GM10847 (cell line): Measurements from ENCODE around the gene KPNA3.

ENCODE experiments used
- POLR2A ChIP-seq: IDR thresholded peaks from 2 replicates; pipeline ENCODE4 v1.6.1; 2011; ENCODE audit not compliant: insufficient read length; ENCODE audit errors: extremely low read depth

The KPNA3 gene

DNA sequence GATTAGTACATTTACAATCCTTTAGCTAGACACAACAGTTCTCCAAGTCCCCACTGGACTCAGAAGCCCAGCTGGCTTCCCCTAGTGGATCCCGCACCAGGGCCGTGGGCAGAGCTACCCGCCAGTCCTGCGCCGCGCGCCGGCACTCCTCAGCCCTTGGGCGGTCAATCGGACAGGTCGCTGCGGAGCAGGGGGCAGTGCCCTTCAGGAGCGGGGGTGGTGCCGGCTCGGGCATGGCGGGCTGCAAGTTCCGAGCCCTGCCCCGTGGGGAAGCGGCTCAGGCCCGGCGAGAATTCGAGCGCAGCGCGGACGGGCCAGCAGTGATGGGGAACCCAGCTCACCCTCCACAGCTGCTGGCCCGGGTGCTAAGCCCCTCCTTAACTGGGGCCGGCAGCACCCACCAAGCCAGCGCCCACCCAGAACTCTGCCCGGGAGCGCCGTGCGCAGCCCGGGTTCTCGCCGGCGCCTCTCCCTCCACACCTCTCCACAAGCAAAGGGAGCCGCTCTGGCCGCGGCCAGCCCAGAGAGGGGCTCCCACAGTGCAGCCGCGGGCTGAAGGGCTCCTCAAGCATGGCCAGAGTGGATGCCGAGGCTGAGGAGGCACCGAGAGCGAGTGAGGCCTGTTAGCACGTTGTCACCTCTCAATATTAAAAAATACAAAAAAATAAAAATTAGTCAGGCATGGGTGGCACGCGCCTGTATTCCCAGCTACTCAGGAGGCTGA is 114.1 kb downstream of the KPNA3 start:
- no peak for TF ChIP-seq POLR2A

GRCh38 chr13:49676581-49677298 is 115.7 kb downstream of the KPNA3 start:
- no peak for TF ChIP-seq POLR2A

DNA sequence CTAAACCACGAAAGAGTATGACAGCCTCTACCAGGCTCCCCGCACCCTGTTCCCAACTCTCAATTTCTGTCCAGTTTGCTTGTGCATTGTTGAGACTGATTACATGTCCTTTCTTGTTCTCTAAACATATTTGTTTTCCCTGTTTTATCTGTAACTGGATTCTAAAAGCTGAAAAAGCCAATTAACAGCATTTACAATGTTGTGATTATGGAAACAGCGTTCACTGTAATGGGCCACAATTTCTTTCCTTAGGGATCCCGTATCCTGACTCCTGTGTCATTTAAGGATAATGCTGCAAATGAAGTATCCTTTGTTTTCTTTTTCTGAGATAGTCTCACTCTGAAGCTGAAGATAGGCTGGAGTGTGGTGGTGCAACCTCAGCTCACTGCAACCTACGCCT is 121.7 kb downstream of the KPNA3 start:
- no peak for TF ChIP-seq POLR2A

DNA sequence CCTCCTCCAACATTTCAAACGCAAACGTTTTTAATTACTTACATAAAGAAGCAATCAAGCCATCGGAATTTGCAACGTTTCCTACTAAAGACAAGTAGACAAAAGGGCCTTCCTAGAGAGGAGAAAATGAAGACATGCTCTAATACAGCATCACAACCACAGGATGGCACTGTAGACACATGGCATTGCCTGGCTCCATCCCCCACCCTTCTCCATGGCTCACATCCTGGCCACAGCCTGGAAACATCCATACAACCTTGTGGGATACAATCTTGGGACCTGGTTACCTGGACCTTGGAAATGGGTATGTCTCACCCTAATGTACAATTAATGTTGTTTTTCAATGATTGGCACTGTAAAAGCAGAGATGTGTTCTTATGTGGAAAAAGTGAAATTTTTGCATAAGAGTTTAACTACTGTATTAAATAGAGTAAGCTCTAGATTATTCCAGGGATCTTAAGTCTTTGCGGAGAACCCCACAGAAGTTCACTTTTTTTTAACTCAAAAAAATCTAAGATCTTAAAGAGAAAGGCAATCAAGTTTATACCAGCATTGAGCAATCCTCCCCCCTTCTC is 122.7 kb downstream of the KPNA3 start:
- no peak for TF ChIP-seq POLR2A

DNA sequence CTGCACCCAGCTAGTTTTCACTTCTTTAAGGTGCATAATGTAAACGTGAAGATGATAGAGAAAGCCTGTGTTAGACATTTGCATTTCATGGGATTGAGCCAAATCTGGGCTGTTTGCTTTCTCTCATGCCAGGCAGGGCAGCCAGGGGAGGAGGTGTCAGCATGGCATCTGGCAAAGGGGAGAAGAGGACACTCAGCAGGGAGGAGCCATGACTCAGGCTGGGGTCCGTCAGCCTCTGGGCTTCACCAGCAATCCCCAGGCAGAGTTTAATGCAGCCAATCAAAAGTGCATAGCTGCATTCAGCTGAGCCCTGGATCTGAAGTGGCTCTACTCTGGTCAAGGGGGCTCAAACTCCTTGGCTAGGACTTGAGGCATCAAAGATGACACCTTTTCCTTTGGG is 124.7 kb downstream of the KPNA3 start:
- no peak for TF ChIP-seq POLR2A

DNA sequence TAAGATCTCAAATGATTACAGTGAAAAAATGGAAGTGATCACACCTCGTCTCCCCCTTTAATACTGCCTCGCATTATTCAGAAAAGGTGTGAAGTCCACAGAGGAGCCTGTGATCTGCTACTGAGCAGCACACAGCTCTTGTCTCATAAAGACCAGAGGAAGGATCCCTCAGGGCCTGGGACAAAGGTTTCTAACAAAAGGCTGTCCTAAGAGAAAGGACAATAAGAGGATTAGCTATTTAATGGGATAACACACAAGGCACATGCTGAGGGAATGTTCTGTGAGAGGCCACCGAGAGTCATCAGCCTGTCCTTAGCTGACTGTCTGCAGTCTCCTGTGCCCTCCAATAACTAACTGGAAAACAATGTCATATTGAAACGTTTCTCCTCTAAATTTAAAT is 127.9 kb downstream of the KPNA3 start:
- no peak for TF ChIP-seq POLR2A

DNA sequence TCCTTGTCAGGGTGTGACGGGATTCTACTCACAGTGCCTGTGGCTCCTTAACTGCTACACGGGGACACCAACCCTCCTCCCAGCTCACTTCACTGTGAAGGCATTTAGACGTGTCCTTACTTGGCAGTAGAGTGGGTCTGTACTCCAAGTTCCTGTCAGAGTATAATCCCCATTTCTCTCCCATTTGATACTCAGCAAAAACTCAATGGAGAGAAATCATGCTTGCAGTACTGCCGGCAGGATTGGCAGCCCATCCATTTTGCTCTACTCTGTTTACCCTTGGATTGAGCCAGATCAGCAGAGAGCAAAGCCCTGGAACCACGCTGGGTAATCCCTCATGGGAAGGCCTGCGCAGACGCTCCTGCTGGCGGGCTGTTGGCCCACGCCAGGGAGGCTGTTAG is 135.2 kb downstream of the KPNA3 start:
- TF ChIP-seq POLR2A = no peak

DNA sequence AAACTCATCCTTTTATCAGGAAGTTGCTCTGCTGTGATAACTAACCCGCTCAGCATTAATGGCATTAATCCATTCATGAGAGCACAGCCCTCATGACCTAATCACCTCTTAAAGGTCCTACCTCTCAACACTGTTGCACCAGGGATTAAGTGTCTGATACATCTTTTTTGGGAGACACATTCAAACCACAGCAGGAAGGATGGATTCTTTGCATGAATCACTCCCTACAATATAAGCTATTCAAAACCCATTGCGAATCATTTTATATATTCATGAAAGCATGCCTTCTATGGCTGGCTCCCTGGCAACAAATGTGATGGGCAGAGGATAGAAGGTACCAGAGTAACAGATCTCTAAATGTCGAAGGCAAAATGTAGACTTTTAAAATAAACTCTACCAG is 136.6 kb downstream of the KPNA3 start:
- TF ChIP-seq POLR2A = no peak

- no peak for TF ChIP-seq POLR2A
Observed at GRCh38 chr13:49654011-49654410, 138.5 kb downstream of the KPNA3 start.

GRCh38 chr13:49653478-49653877 is 139.0 kb downstream of the KPNA3 start:
- TF ChIP-seq POLR2A = no peak

GRCh38 chr13:49652355-49653305 is 139.9 kb downstream of the KPNA3 start:
- no peak for TF ChIP-seq POLR2A

DNA sequence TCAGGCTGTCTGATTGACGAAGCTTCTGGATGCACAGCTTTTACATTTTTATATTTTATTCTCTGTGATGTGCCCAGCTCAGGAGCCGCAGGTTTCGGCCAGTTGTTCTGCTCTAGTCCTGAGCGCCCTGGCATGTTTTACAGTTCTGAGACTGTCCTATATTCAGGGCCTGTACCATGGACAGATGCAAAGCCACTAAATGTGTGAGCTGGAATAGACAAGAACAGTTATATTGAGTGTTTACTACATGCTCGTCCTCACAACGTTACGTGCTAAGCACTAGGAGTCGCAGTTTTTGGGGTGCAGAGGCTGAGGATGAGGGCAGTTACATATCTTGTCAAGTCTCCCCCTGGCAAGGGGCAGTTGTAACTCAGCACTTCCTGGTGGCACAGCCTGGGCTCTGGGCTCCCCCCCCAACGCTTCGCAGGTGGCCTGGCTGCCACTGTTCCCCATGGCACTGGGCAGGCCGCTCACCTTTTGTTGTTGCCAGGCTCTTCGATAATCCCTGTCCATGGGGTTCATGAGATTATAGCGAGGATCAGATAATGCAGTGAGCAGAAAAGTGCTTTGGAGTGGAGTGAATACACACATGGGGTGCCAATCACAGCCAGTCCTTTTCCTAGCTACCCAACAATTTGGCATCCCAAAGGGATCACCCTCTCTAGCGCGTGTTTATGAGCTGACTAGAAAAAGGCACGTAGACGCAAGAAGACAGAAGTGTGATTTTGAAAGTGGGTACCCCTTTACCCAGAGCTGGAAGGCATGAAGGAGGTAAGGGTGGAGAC is 140.7 kb downstream of the KPNA3 start:
- no peak for TF ChIP-seq POLR2A

DNA sequence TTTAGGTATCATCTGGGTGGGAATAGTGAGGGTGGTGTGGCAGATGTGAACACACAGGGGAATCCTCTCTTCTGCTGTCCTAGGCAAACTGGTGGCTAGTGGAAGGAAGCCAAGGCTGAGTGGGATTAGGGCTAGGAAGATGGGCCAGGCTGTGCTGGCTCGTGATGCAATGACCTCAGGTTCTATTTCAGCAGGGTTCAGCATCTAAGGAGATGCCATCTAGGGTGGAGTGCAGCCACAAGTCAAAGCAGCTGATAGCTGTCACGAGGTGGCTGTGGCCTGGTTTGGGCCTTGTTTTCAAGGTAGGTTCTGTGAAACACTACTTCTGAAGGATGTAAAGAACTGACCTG is 142.5 kb downstream of the KPNA3 start:
- TF ChIP-seq POLR2A = no peak
